Measurements from ENCODE around the gene TSEN2.
"Not testable (repeated sequence)": the region's sequence is repeated elsewhere in the genome, so short reads cannot be mapped to it uniquely, and the experiment has no call there.

Gene TSEN2

GRCh38 chr3:12472796-12473195 is 11.5 kb upstream of the TSEN2 start:
- no peak for DNase-seq

- no peak for DNase-seq
These were observed 10.8 kb upstream of the TSEN2 start for GRCh38 chr3:12473511-12473910.

DNA sequence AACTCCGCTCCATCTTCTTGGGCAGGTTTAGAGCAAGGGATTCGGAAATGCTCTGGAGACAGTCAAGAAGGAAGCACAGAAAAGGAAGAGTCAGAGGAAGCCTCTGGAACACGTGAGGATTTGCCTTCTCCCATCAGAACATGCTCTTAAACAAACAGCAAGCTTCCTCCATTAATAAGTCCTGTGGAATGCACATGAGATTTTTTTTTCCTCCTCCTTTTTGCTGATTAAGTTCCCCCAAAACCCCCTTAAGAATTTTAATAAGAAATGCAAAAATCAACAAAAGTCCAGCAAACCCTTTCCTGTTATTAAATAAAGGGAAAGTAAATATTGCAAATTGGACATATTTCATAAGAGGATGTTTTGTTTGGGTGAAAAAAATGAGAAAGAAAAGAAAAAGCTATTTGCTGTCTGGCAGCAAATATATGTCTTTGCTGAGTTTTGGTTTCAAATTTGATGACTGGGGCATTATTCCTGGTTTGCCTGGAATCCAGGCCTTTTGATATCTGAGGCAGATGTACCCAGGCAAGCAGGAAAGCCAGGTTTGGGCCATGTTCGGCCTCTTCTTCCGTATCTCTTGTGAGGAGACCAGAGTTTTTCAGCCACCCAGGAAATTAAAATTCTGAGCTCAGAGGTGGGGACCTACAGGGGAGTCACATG is 7.9 kb upstream of the TSEN2 start:
- no peak for DNase-seq

DNA sequence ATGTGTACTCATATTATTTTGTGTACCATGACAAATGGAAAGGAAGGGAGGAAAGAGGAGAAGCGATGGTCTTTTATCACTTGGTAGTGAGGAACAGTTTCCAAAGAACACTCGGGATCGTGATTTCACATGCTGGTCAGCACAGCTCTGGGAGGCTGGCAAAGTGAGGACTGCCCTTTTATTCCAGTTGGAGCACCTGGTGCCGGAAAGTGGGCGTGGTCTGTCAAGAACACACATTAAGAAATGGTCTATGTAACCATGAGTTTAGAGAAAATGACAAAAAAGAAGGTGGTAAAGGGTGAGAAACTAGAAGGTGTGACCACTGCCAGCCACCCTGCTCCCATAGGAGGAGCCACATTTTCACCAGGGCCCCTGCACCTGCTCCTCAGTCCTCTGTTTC is 7.0 kb upstream of the TSEN2 start:
- DNase-seq = no peak

DNA sequence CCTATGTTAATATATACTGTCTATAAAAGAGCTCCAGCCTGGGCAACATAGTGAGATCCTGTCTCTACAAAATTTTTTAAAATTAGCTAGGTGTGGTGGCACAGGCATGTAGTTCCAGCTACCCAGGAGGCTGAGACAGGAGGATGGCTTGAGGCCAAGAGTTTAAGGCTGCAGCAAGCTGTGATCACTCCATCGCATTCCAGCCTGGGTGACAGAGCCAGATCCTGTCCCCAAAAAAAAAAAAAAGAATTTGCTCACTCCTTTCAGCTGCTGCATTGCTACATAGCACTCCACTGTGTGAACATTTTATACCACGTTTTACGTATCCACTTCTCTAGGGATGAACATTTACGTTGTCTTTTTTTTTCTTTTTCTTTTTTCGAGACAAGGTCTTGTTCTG is 6.0 kb upstream of the TSEN2 start:
- no peak for DNase-seq

GRCh38 chr3:12479198-12479597 is 5.1 kb upstream of the TSEN2 start:
- DNase-seq = not testable (repeated sequence)

DNA sequence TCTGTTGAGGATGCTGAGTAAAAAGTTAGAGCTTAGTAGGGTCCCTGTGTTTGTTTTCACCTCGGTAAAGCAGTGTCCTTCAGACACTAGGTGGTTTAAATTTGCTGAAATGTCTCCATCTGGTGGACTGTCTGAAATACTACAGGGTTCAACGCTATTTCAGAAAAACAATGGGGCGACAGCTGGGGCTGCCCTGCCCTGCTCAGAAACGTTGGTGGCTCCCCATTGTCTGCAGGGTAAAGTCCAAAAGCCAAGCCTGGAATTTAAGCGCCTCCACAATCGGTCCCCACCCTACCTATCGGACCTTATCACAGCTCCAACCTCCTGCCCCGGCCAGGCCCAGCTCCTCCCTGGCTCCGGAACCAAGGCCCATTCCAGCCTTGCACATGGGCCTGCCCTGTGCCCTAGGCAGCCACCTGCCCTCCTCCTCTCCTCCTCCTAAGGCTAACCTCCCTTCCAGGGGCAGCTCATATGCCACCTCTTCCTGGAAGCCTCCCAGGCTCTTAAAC is 4.3 kb upstream of the TSEN2 start:
- DNase-seq = peak; percentile 7

- no peak for DNase-seq
These were observed 870 bp upstream of the TSEN2 start for GRCh38 chr3:12483410-12483809.

- DNase-seq = no peak
These were observed 445 bp upstream of the TSEN2 start for GRCh38 chr3:12483872-12484197.

GRCh38 chr3:12484983-12485327 is 675 bp downstream of the TSEN2 start:
- DNase-seq = no peak

DNA sequence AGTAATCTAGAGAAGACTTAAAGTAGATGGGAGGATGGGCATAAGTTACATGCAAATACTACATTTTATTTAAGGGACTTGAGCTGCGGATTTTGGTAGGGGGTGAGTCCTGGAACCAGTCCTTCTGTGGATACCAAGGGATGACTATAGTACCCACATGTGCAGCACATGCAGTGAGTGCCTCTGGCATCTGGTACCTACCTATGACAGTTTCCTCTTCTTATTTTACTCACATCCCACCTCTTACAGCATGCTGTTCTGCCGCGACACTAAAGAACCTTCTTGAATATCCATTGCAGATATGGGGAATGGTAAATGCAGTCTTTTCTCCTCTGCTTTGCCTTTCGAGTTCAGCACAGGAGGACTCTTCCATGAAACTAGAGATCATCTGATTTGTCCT is 1.7 kb downstream of the TSEN2 start:
- DNase-seq = no peak

DNA sequence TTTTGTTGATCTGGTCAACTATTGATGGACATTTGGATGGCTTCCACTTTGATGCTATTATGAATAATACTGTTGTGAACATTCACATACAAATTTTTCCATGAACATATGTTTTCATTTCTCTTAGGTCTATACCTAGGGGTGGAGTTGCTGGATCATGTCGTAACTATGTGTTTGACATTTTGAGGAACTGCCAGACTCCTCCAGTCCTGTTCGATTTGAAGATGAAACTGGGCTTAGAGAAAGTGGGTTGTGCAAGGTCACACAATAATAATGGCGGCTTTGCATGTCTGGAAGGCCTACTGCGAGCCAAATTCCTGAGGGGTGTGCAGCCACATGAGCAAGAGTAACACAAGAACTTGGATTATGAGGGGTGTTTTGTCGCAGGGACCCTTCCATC is 2.6 kb downstream of the TSEN2 start:
- DNase-seq = no peak

DNA sequence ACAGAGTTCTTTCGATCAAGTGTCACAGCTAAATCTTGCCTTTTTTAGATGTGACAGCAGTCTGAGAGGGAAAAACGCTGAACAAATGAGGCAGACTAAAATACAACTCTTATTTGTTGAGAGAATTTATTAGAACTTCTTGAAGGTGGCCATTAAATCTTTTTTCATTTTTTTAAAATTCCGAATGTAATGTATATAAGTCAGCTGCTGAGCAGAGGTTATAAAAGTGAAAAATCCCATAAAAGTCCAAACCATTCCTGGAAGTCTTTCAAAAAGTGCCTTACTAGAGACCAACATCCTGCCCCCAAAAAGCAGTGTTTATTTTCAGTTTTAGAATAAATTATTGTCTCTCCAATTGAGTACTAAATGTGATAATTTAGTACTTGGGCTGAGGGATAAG is 3.1 kb downstream of the TSEN2 start:
- no peak for DNase-seq

DNA sequence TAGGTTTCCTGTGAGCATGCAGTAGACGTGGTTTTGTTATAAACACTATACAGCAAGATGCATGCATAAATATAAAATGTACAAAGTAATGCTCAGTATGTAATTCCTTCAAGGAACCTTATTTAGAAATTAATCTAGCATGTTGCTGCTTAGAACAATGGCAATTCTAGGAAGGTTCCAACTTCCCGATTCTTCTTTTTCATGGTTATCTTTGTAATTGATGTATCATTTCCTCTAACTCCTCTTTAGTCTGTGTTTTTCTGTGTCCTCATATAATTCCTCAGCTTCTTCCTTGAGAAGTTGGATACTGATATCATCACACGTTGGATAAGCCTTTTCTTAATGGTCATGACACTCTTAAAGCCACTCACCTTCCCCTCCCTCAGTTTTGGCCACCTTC is 3.5 kb downstream of the TSEN2 start:
- no peak for DNase-seq

DNA sequence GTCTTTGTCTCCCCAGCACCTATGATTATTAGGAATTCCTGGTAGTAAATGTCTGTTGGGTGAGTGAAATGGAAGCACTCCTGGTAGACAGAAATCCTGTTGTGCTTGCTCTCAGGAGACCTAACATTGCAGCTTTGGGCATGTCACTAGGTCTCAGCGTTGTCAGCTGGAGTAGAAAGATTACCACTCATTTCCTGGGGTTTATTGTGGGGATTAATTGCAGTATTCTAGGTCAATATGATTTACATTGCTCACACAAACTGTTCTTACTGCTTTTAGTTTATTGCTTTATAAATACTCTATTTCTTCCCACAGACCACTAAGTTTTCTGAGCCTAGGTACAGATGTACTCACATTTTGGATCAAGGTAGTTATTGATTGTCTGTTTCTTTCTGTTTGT is 5.1 kb downstream of the TSEN2 start:
- no peak for DNase-seq

DNA sequence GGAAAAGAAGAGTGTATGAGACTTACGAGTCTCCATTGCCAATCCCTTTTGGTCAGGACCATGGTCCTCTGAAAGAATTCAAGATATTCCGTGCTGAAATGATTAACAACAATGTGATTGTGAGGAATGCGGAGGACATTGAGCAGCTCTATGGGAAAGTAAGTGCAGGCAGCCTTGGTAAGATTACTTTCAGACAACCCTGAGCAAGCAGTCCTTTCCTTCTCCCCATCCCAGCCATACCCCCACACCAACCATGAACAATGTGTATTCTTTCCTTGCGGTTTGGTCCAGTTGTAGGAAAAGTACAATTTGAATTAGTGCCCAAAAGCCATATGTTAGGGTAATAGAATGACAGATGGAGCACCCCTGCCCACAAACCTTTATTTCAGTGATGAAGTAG is 5.6 kb downstream of the TSEN2 start:
- DNase-seq = no peak

DNA sequence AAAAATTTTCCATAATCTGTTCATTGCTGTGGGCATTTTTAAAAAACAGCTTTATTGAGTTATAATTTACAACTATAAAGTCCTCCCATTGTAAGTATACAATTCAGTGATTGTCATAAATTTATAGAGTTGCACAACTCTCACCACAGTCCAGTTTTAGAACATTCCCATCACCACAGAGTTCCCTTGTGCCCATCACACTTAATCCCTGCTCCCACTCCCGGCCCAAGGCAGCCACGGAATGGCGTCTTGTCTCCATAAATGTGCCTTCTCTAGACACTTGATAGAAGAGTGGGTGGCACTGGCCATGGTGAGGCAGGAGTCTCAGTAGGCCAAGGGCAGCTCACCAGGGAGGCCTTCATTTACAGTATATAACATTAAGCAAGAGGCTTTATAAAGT is 6.3 kb downstream of the TSEN2 start:
- DNase-seq = no peak

DNA sequence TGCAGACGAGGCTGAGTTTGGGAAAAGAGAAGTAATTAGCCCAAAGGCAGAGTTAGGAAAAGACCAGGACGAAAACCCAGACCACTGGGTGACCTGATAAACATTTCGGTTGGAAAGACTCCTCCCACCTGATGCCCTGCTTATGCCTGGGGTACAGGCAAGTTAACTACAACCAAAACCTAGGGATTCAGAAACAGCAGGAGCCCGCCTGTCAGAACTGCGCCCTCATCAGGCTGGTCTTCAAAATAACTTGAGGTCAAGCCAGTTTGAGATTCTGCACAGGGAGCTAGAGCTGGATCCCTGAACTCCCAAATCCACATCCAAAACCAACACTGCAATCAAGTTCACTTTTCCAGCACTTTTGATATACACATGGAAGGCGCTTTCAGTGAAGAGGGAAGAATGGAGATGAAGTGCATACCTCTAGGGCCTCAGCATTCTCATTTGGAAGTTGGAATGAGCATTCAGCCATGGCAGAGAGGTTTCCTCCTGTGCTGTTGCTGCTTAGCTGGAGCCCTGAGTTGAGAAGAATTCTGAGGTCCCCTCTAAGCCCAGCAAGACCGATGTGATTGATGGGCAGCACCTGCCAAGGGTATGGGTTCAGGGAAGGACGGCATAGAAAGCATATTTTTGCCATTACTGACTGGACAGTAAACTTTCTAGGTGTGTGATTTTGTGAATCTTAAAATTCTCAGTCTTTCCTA is 11.6 kb downstream of the TSEN2 start:
- DNase-seq = no peak

DNA sequence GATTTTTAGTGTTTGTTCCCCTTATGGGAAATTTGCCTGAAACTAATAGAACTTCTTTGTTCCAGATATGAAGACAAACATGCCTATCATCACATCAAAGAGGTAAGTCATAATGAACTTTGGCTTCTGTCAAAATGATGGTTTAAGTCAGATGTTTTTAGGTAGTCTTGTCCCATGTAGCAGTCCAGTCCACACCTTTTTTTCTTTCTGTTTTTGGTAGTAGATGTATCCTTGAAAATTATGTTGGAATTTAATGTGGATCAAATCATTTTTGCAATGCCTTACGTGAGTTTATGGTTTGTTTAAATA is 12.1 kb downstream of the TSEN2 start:
- no peak for DNase-seq

GRCh38 chr3:12499474-12499873 is 15.2 kb downstream of the TSEN2 start:
- DNase-seq = no peak

DNA sequence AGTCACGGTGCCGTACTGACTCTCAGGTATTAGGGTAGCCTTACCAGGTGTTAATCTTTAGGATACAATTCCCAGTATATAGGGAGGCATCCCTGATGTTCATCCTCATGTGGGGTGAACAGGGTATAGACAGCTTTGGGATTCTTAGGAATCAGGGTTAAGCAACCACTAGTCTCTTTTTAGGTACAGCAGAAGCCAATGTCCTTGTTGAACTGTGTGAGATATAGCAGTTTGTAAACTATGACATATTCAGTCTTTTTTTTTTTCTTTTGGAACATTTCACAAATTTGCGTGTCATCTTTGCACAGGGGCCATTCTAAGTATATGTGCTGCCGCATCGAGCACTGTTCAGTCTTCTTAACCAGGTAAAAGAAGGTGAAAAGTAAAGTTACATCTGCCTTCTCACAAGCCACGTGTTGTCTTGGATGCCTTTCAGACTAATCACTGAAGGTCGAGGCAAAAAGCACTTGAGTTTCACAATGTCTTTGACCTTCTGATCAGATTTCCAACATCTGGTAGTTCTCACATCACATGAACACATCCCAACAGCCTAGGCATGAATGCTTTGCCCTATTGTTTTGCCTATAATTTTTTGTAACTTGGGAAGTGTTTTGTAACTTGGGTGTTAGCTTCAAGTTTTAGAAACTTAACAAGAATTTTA is 17.2 kb downstream of the TSEN2 start:
- no peak for DNase-seq

DNA sequence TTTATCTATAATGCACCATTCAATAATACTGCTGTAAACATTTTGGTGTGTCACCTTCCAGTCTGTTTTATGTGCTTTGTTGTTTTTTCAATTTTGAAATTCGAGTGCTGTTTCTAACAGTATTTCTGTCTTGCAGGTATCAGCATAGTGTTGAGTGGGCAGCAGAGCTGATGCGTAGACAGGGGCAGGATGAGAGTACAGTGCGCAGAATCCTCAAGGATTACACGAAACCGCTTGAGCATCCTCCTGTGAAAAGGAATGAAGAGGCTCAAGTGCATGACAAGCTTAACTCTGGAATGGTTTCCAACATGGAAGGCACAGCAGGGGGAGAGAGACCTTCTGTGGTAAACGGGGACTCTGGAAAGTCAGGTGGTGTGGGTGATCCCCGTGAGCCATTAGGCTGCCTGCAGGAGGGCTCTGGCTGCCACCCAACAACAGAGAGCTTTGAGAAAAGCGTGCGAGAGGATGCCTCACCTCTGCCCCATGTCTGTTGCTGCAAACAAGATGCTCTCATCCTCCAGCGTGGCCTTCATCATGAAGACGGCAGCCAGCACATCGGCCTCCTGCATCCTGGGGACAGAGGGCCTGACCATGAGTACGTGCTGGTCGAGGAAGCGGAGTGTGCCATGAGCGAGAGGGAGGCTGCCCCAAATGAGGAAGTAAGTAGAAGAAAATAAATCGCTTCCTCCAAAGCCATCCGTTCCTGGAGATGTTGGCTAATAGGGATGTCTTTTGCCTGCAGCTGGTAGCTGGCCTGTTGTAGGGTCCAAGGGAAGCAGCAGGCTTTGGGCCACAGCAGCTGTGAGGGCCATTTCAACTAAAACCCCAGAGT is 19.1 kb downstream of the TSEN2 start:
- DNase-seq = no peak

- no peak for DNase-seq
These were observed 22.0 kb downstream of the TSEN2 start for GRCh38 chr3:12506201-12506709.
